SJCRH30 (cell line): ENCODE results near the gene P3H3. TPM values are rescaled to one million over a fixed set of nuclear protein-coding genes. Genes with fewer than 3 reads are reported as not detected.
"Not testable (repeated sequence)": the region's sequence is repeated elsewhere in the genome, so short reads cannot be mapped to it uniquely, and the experiment has no call there.

ENCODE experiments used
- DNase-seq, 2 experiments: peaks; one replicate each; pipeline ENCODE4 v3.0.0-alpha.2; 2015 to 2020
- H3K27ac ChIP-seq: fragments of 250-450 bp; sonication (Bioruptor Pico); 2 replicates; pipeline ENCODE4 v1.5.1; 2020; ENCODE audit warnings: mild to moderate bottlenecking, moderate library complexity
- H3K27me3 ChIP-seq: fragments of 250-450 bp; sonication (Bioruptor Pico); 2 replicates; pipeline ENCODE4 v1.5.1; 2020; ENCODE audit warnings: mild to moderate bottlenecking, moderate library complexity
- H3K36me3 ChIP-seq: fragments of 250-450 bp; sonication (Bioruptor Pico); 2 replicates; pipeline ENCODE4 v1.5.1; 2020; ENCODE audit warnings: mild to moderate bottlenecking, moderate library complexity
- H3K4me1 ChIP-seq: fragments of 250-450 bp; sonication (Bioruptor Pico); 2 replicates; pipeline ENCODE4 v1.5.1; 2020; ENCODE audit warnings: mild to moderate bottlenecking, moderate library complexity
- H3K4me3 ChIP-seq: fragments of 250-450 bp; sonication (Bioruptor Pico); 2 replicates; pipeline ENCODE4 v1.5.1; 2020; ENCODE audit warnings: mild to moderate bottlenecking, moderate library complexity
- H3K9me3 ChIP-seq: fragments of 250-450 bp; sonication (Bioruptor Pico); replicated peaks from 2 replicates; pipeline ENCODE4 v1.5.1; 2020; ENCODE audit warnings: mild to moderate bottlenecking, moderate library complexity
- total RNA-seq: library from RNA; depleted of rRNA; stranded (reverse); fragments of >200 nt; shearing (Covaris generic); gene quantifications from 2 replicates; pipeline ENCODE4 v1.2.3, GENCODE V29; 2014; rRNA removed

P3H3 gene
- total RNA-seq, 1 experiment from 2014 or later = 19.3 TPM

DNA sequence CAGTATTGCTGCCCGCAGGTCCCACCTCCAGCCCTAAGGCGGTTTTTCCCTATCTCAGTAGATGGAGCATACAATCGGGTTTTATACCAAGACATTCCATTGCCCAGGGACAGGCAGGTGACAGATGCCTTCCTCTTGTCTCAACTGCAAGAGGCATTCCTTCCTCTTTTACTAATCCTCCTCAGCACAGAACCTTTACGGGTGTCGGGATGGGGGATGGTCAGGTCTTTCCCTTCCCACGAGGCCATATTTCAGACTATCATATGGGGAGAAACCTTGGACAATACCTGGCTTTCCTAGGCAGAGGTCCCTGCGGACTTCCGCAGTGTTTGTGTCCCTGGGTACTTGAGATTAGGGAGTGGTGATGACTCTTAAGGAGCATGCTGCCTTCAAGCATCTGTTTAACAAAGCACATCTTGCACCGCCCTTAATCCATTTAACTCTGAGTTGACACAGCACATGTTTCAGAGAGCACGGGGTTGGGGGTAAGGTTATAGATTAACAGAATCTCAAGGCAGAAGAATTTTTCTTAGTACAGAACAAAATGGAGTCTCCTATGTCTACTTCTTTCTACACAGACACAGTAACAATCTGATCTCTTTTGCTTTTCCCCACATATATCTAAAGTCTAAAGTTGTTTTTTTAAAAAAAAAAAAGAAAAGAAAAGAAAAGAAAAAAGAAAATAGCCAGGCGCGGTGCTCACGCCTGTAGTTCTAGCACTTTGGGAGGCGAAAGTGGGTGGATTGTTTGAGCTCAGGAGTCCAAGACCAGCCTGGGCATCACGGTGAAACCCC lies 58.2 kb downstream of the P3H3 start:
- not testable (repeated sequence) for H3K27ac ChIP-seq, DNase-seq, H3K27me3 ChIP-seq, H3K4me1 ChIP-seq, H3K9me3 ChIP-seq, H3K36me3 ChIP-seq, H3K4me3 ChIP-seq

DNA sequence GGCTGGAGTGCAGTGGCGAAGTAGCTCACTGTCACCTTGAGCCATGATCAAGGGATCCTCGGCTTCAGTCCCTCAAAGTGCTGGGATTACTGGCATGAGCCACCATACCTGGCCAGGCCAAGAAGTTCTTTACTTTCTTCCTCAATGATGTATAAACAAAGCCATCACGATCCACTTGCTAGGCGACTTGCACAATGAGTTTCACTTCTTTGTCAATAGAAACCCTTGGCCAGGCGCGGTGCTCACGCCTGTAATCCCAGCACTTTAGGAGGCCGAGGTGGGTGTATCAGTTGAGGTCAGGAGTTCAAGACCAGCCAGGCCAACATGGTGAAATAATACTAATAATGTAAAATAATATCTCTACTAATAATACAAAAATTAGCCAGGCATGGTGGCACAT lies 59.3 kb downstream of the P3H3 start:
- no peak overlapping the region for H3K4me3 ChIP-seq
- no peak for DNase-seq
- no peaks in the 10 kb centered on the region for H3K27me3 ChIP-seq
- no peaks in the 10 kb centered on the region for H3K9me3 ChIP-seq
- peaks cover 7% of the 10 kb centered on the region for H3K4me1 ChIP-seq
- H3K27ac ChIP-seq = no peak overlapping the region
- no peaks in the 10 kb centered on the region for H3K36me3 ChIP-seq

DNA sequence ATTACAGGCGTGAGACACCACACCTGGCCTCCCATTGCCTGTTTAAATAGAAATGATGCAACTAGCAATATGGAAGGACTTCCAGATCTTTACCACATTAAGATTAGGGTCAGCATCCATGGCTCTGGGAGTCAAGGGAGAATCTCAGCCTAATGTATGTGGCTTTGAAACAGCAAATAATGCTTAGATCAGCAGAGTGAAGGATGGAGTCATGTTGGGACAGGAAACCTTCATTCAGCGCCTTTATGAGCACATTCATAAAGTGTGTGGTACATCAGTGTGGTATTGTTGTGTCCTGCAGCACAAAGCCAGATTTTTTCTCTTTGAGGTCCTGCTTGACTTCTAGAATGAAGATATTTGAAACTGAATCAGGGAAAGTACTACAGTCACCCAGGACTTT lies 60.2 kb downstream of the P3H3 start:
- Histone ChIP-seq H3K4me1 (peaks cover 7% of the 10 kb centered on the region), H3K4me3 (no peak overlapping the region), H3K27ac (no peak overlapping the region), H3K27me3 (no peaks in the 10 kb centered on the region), H3K36me3 (no peaks in the 10 kb centered on the region), H3K9me3 (no peaks in the 10 kb centered on the region)
- DNase-seq = no peak

DNA sequence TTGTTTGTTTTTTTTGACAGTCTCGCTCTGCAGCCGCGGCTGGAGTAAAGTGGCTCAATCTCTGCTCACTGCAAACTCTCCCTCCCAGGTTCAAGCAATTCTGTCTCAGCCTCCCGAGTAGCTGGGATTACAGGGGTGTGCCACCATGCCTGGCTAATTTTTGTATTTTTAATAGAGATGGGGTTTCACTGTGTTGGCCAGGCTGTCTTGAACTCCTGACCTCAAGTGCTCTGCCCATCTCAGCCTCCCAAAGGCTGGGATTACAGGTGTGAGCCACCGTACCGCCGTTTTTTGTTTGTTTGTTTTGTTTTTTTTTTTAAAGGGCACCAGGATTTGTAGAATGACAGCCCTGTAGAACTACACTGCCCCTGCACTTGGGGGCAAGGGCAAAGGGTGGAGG lies 60.6 kb downstream of the P3H3 start:
- H3K27ac ChIP-seq, H3K4me1 ChIP-seq, H3K4me3 ChIP-seq, H3K36me3 ChIP-seq, H3K27me3 ChIP-seq, H3K9me3 ChIP-seq, DNase-seq: not testable (repeated sequence)

Other genes with a start within 250 kb of the P3H3 start
- gene CHD4, start 221.0 kb upstream of the P3H3 start, total RNA-seq = 300 and 311 TPM in 2 replicates
- gene LPAR5, start 192.4 kb upstream of the P3H3 start, total RNA-seq = not detected in 2 replicates
- 0.28 TPM in 1 of 2 replicates, not detected in the other for gene ACRBP, start 181.0 kb upstream of the P3H3 start, total RNA-seq
- gene ING4, start 165.3 kb upstream of the P3H3 start, total RNA-seq = 25.1 and 28.7 TPM in 2 replicates
- gene ZNF384, start 139.0 kb upstream of the P3H3 start, total RNA-seq = 40.5 and 46.5 TPM in 2 replicates
- gene PIANP, start 127.6 kb upstream of the P3H3 start, total RNA-seq = 0.15 and 0.28 TPM in 2 replicates
- gene COPS7A, start 104.4 kb upstream of the P3H3 start, total RNA-seq = 34.1 and 35.9 TPM in 2 replicates
- 161 and 175 TPM in 2 replicates for gene MLF2, start 75.3 kb upstream of the P3H3 start, total RNA-seq
- 84.2 and 89.9 TPM in 2 replicates for gene PTMS, start 62.0 kb upstream of the P3H3 start, total RNA-seq
- gene LAG3, start 55.9 kb upstream of the P3H3 start, total RNA-seq = 0.16 TPM in 1 of 2 replicates, not detected in the other
- gene CD4, start 38.9 kb upstream of the P3H3 start, total RNA-seq = not detected in 2 replicates
- gene GPR162, start 6.6 kb upstream of the P3H3 start, total RNA-seq = 2.2 and 3.5 TPM in 2 replicates
- 2.2 and 3.2 TPM in 2 replicates for gene GNB3, start 12.5 kb downstream of the P3H3 start, total RNA-seq
- gene CDCA3, start 22.9 kb downstream of the P3H3 start, total RNA-seq = 96.8 and 104 TPM in 2 replicates
- 76.7 and 78.0 TPM in 2 replicates for gene USP5, start 23.7 kb downstream of the P3H3 start, total RNA-seq
- gene TPI1, start 39.1 kb downstream of the P3H3 start, total RNA-seq = 1,296 and 1,386 TPM in 2 replicates
- 2.6 and 3.7 TPM in 2 replicates for gene SPSB2, start 44.9 kb downstream of the P3H3 start, total RNA-seq
- 3.6 and 3.8 TPM in 2 replicates for gene LRRC23, start 76.4 kb downstream of the P3H3 start, total RNA-seq
- 1.8 and 2.1 TPM in 2 replicates for gene ENO2, start 86.2 kb downstream of the P3H3 start, total RNA-seq
- gene ATN1, start 99.6 kb downstream of the P3H3 start, total RNA-seq = 13.2 and 14.2 TPM in 2 replicates
- not detected in 2 replicates for gene RNU7-1, start 115.4 kb downstream of the P3H3 start, total RNA-seq
- gene C12orf57, start 115.6 kb downstream of the P3H3 start, total RNA-seq = 193 and 245 TPM in 2 replicates
- 0.18 and 0.38 TPM in 2 replicates for gene PTPN6, start 122.9 kb downstream of the P3H3 start, total RNA-seq
- 310 and 322 TPM in 2 replicates for gene PHB2, start 142.3 kb downstream of the P3H3 start, total RNA-seq
- gene EMG1, start 142.5 kb downstream of the P3H3 start, total RNA-seq = 54.9 and 57.7 TPM in 2 replicates
- 19.6 and 19.9 TPM in 2 replicates for gene LPCAT3, start 190.1 kb downstream of the P3H3 start, total RNA-seq
- gene C1S, start 232.3 kb downstream of the P3H3 start, total RNA-seq = 0.61 TPM in 1 of 2 replicates, not detected in the other